ENCODE data around the gene NOS2. TPM values are rescaled to one million over a fixed set of nuclear protein-coding genes. Genes with fewer than 3 reads are reported as not detected.
A peak's percentile ranks its signal among the peaks of the same experiment; 100 is the strongest.
"Not testable (repeated sequence)": the region's sequence is repeated elsewhere in the genome, so short reads cannot be mapped to it uniquely, and the experiment has no call there.

NOS2 gene
- total RNA-seq, 2 donors from 2014 or later, result not detected

- H3K27me3 Mint-ChIP-seq, result peaks cover 3 to 7% of the 10 kb centered on the region in 2 donors
- DNase-seq (ENCODE audit: low spot score) (no peak), ATAC-seq (no peak)
- no peaks in the 10 kb centered on the region for H3K9me3 Mint-ChIP-seq
- no peak overlapping the region for H3K27ac Mint-ChIP-seq
- H3K4me3 Mint-ChIP-seq, result no peak overlapping the region
- H3K36me3 Mint-ChIP-seq, result peaks cover 4% of the 10 kb centered on the region
- H3K4me1 Mint-ChIP-seq (ENCODE audit: low read depth in 2 of 2), result no peaks in the 10 kb centered on the region
These were observed 32.5 kb upstream of the NOS2 start for GRCh38 chr17:27832831-27833230.

- H3K27ac Mint-ChIP-seq; H3K36me3 Mint-ChIP-seq; H3K4me3 Mint-ChIP-seq; H3K9me3 Mint-ChIP-seq; DNase-seq (ENCODE audit: low spot score); ATAC-seq; H3K4me1 Mint-ChIP-seq (ENCODE audit: low read depth in 2 of 2): not testable (repeated sequence)
- peaks cover 3 to 15% of the 10 kb centered on the region in 2 donors for H3K27me3 Mint-ChIP-seq
These were observed 29.6 kb upstream of the NOS2 start for GRCh38 chr17:27829888-27830287.

DNA sequence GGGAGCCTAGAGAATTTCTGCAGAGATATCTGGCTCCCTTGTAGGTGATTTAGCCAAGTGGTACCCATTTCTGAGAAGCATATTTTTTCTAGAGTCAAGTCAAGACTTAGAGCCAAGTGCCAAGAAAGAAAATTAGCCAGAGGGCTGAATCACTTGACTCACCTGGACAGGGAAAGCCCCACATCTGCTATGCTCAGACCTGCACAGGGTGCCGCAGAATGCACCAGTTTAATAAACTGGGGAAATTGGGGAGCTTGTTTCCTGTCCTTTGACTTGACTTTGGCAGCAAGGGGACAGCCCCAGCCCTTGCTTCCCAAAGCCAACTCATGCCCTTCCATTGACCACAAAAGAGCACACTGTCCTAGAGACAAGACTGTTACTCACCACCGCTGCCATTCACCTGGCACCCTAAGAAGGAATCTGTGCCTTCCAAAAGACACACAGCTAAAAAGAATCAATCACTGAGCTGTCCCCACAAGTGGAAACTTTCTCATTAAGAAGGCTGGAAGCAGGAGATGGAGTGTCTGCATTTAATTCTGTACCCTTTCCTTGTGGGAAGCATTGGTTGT, 28.9 kb upstream of the NOS2 start:
- peak in 1 of 2 donors; percentile 15 for ATAC-seq
- not testable (repeated sequence) for H3K9me3 Mint-ChIP-seq; H3K36me3 Mint-ChIP-seq; H3K27ac Mint-ChIP-seq; DNase-seq (ENCODE audit: low spot score); H3K4me3 Mint-ChIP-seq; H3K4me1 Mint-ChIP-seq (ENCODE audit: low read depth in 2 of 2)
- peaks cover 3 to 15% of the 10 kb centered on the region in 2 donors for H3K27me3 Mint-ChIP-seq

DNA sequence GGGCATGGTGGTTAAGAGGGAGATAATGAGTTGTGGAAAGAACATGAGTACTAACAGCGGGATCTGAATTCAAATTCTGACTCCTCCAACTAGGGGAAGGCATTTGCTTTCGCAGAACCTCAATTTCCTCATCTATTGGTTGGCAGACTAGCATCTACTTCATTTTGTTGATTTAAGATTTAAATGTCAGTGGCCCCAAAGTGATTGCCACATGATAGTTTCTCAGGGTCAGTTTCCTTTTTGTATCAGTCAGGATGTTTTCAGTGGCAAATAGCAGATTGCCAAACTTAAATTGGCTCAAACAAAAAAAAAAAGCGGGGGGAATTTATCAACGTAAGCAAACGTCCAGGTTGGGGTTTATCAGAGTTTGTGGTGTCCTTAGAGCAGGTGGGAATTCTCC, 25.1 kb upstream of the NOS2 start:
- Mint-ChIP-seq H3K4me1 (ENCODE audit: low read depth in 2 of 2) (no peaks in the 10 kb centered on the region), H3K27ac (no peak overlapping the region), H3K4me3 (no peak overlapping the region), H3K27me3 (peaks cover 3 to 15% of the 10 kb centered on the region in 2 donors), H3K36me3 (peaks cover 24% of the 10 kb centered on the region), H3K9me3 (peaks cover 16% of the 10 kb centered on the region)
- ATAC-seq (no peak), DNase-seq (ENCODE audit: low spot score) (no peak)

- Mint-ChIP-seq H3K4me1 (ENCODE audit: low read depth in 2 of 2) (no peaks in the 10 kb centered on the region), H3K27ac (no peak overlapping the region), H3K9me3 (peaks cover 16% of the 10 kb centered on the region), H3K27me3 (peaks cover 3 to 15% of the 10 kb centered on the region in 2 donors), H3K4me3 (no peak overlapping the region), H3K36me3 (peaks cover 25% of the 10 kb centered on the region)
- DNase-seq (ENCODE audit: low spot score) (no peak), ATAC-seq (no peak)
These were observed 24.4 kb upstream of the NOS2 start for GRCh38 chr17:27824745-27825144.

DNA sequence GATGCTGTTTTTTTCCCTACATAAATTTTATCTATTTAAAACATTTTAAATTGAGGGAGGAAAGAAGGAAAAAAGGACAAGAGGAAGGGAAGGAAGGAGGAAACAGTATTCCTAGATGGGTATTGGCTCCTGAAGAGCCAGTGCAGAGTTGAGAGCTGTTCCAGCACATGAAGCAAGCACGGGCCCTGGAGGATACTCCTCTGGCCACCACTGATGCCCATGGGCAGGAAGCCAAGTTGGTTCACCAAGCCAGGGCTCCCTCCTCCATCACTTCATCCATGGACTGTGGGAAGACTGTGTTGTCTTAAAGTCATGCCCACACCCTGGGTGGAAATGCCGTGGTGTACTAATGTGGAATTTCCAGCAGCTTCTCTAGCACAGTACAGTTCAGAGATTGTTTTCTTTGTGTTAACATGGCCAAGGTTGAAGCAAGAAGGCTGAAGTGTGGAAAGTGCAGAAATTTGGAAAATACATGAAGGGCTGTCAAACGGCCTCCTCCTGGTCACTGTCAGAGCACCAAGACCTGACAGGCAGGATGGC, 23.9 kb upstream of the NOS2 start:
- H3K9me3 Mint-ChIP-seq, result peaks cover 16% of the 10 kb centered on the region
- ATAC-seq, result no peak
- no peak for DNase-seq (ENCODE audit: low spot score)
- no peak overlapping the region for H3K27ac Mint-ChIP-seq
- H3K4me1 Mint-ChIP-seq (ENCODE audit: low read depth in 2 of 2), result no peaks in the 10 kb centered on the region
- H3K27me3 Mint-ChIP-seq, result peaks cover 3 to 15% of the 10 kb centered on the region in 2 donors
- no peak overlapping the region for H3K4me3 Mint-ChIP-seq
- peaks cover 25% of the 10 kb centered on the region for H3K36me3 Mint-ChIP-seq

GRCh38 chr17:27822108-27822507, 21.8 kb upstream of the NOS2 start:
- not testable (repeated sequence) for H3K4me1 Mint-ChIP-seq (ENCODE audit: low read depth in 2 of 2); H3K4me3 Mint-ChIP-seq; DNase-seq (ENCODE audit: low spot score); H3K27ac Mint-ChIP-seq; ATAC-seq; H3K27me3 Mint-ChIP-seq
- Mint-ChIP-seq H3K9me3 (peaks cover 16% of the 10 kb centered on the region), H3K36me3 (peaks cover 25% of the 10 kb centered on the region)

- DNase-seq (ENCODE audit: low spot score) (no peak), ATAC-seq (no peak)
- peaks cover 25% of the 10 kb centered on the region for H3K36me3 Mint-ChIP-seq
- peaks cover 16% of the 10 kb centered on the region for H3K9me3 Mint-ChIP-seq
- H3K27me3 Mint-ChIP-seq, result peaks cover 0 to under 1% of the 10 kb centered on the region in 2 donors
- H3K4me3 Mint-ChIP-seq, result no peak overlapping the region
- no peak overlapping the region for H3K27ac Mint-ChIP-seq
- no peaks in the 10 kb centered on the region for H3K4me1 Mint-ChIP-seq (ENCODE audit: low read depth in 2 of 2)
These were observed 21.0 kb upstream of the NOS2 start for GRCh38 chr17:27821318-27821717.

DNA sequence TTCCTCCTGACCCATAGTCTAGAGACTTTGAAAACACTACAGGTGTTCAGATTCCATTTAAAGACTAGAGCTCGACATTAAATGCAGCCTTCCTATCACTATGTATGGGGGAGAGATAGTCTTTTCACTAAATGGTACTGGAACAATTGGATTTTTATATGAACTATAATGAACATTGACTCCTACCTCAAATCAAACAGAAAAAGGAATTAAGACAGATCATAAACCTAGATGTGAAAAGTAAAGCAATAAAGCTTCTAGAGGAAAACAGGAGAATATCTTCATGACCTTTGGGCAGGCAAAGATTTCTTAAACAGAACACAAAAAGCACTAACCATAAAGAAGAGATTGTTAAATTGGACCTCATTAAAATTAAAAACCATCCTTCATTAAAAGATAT, 18.8 kb upstream of the NOS2 start:
- H3K4me1 Mint-ChIP-seq (ENCODE audit: low read depth in 2 of 2), result no peaks in the 10 kb centered on the region
- H3K4me3 Mint-ChIP-seq, result no peak overlapping the region
- H3K27ac Mint-ChIP-seq, result no peak overlapping the region
- H3K36me3 Mint-ChIP-seq, result peaks cover 25% of the 10 kb centered on the region
- ATAC-seq (no peak), DNase-seq (ENCODE audit: low spot score) (no peak)
- peaks cover 0 to 2% of the 10 kb centered on the region in 2 donors for H3K27me3 Mint-ChIP-seq
- H3K9me3 Mint-ChIP-seq, result peaks cover 16% of the 10 kb centered on the region

GRCh38 chr17:27818401-27819105, 18.2 kb upstream of the NOS2 start:
- Mint-ChIP-seq H3K36me3 (peaks cover 23% of the 10 kb centered on the region), H3K27me3 (peaks cover 0 to 2% of the 10 kb centered on the region in 2 donors), H3K27ac (no peak overlapping the region), H3K4me3 (no peak overlapping the region), H3K4me1 (ENCODE audit: low read depth in 2 of 2) (no peaks in the 10 kb centered on the region), H3K9me3 (peaks cover 16% of the 10 kb centered on the region)
- ATAC-seq (no peak), DNase-seq (ENCODE audit: low spot score) (no peak)

DNA sequence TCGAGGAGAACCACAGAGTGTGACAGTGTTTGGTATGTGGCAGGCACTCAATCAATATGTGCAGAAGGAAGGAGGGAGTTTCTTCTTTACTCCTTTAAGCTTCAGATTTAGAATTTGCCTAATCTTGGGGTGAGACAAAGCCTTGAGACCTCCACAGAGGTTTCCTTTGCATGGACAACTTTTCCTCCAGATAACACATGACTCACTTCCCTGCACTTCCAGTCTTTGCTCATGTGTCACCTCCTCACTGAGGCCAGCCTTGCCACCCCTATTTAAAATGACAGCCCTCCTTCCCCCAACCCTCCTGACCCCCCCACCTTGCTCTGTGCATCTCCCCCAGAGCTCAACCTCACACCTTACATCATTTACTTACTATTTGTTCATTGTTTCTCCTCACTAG, 17.4 kb upstream of the NOS2 start:
- DNase-seq (ENCODE audit: low spot score), result no peak
- Mint-ChIP-seq H3K27me3 (peaks cover 0 to 2% of the 10 kb centered on the region in 2 donors), H3K9me3 (peaks cover 12% of the 10 kb centered on the region), H3K4me1 (ENCODE audit: low read depth in 2 of 2) (no peaks in the 10 kb centered on the region), H3K36me3 (peaks cover 20% of the 10 kb centered on the region), H3K4me3 (no peak overlapping the region), H3K27ac (no peak overlapping the region)
- ATAC-seq, result no peak

- peaks cover 15% of the 10 kb centered on the region for H3K36me3 Mint-ChIP-seq
- H3K27me3 Mint-ChIP-seq, result peaks cover 0 to 2% of the 10 kb centered on the region in 2 donors
- H3K4me3 Mint-ChIP-seq, result no peak overlapping the region
- no peaks in the 10 kb centered on the region for H3K4me1 Mint-ChIP-seq (ENCODE audit: low read depth in 2 of 2)
- H3K27ac Mint-ChIP-seq, result peak overlapping the region in 1 of 2 donors; percentile 42
- ATAC-seq, result no peak
- no peak for DNase-seq (ENCODE audit: low spot score)
- peaks cover 11% of the 10 kb centered on the region for H3K9me3 Mint-ChIP-seq
These were observed 16.6 kb upstream of the NOS2 start for GRCh38 chr17:27816946-27817345.

- peak overlapping the region in 1 of 2 donors; percentile 90 for H3K27ac Mint-ChIP-seq
- no peaks in the 10 kb centered on the region for H3K9me3 Mint-ChIP-seq
- H3K4me3 Mint-ChIP-seq, result no peak overlapping the region
- H3K27me3 Mint-ChIP-seq, result peaks cover 0 to 2% of the 10 kb centered on the region in 2 donors
- no peak for DNase-seq (ENCODE audit: low spot score)
- no peaks in the 10 kb centered on the region for H3K36me3 Mint-ChIP-seq
- peaks cover 34 to 35% of the 10 kb centered on the region in 2 donors for H3K4me1 Mint-ChIP-seq (ENCODE audit: low read depth in 2 of 2)
- no peak for ATAC-seq
These were observed 11.6 kb upstream of the NOS2 start for GRCh38 chr17:27811961-27812360.

- Mint-ChIP-seq H3K27ac (peak overlapping the region; percentile 72 to 90), H3K9me3 (no peaks in the 10 kb centered on the region), H3K27me3 (peaks cover 0 to 2% of the 10 kb centered on the region in 2 donors), H3K4me3 (no peak overlapping the region), H3K36me3 (no peaks in the 10 kb centered on the region), H3K4me1 (ENCODE audit: low read depth in 2 of 2) (peaks cover 36 to 37% of the 10 kb centered on the region in 2 donors)
- ATAC-seq, result no peak
- no peak for DNase-seq (ENCODE audit: low spot score)
These were observed 10.7 kb upstream of the NOS2 start for GRCh38 chr17:27810902-27811557.
